HepG2 (cell line): Measurements from ENCODE around the gene SOCS1. TPM values are rescaled to one million over a fixed set of nuclear protein-coding genes. Genes with fewer than 3 reads are reported as not detected.

Source experiments
- ARID2 ChIP-seq: sonication (generic); formaldehyde crosslinking; IDR thresholded peaks from 2 replicates; pipeline ENCODE4 v1.8.1; 2022; ENCODE audit warnings: mild to moderate bottlenecking, missing genetic modification reagents, borderline replicate concordance
- BCL6 ChIP-seq: IDR thresholded peaks from 2 replicates; pipeline ENCODE4 v1.6.1; 2016; ENCODE audit warnings: missing genetic modification reagents, missing compliant biosample characterization
- CERS6 ChIP-seq: sonication (generic); formaldehyde crosslinking; IDR thresholded peaks from 2 replicates; pipeline ENCODE4 v1.5.0; 2020; ENCODE audit warnings: missing genetic modification reagents
- E2F5 ChIP-seq: sonication (generic); formaldehyde crosslinking; conservative IDR thresholded peaks from 2 replicates; pipeline ENCODE4 v1.4.0; 2020; ENCODE audit warnings: missing genetic modification reagents
- ELF3 ChIP-seq: IDR thresholded peaks from 2 replicates; pipeline ENCODE4 v1.6.1; 2016; ENCODE audit warnings: missing genetic modification reagents, missing compliant biosample characterization
- FOXJ3 ChIP-seq: sonication (generic); formaldehyde crosslinking; IDR thresholded peaks from 2 replicates; pipeline ENCODE4 v1.4.0; 2020; ENCODE audit warnings: missing genetic modification reagents, mild to moderate bottlenecking, borderline replicate concordance
- KAT8 ChIP-seq: IDR thresholded peaks from 2 replicates; pipeline ENCODE4 v1.6.1; 2016; ENCODE audit warnings: missing genetic modification reagents, missing compliant biosample characterization
- KMT2A ChIP-seq: sonication (generic); formaldehyde crosslinking; IDR thresholded peaks from 2 replicates; pipeline ENCODE4 v1.4.0; 2020; ENCODE audit warnings: missing genetic modification reagents
- MED1 ChIP-seq: sonication (generic); formaldehyde crosslinking; IDR thresholded peaks from 2 replicates; pipeline ENCODE4 v1.4.0; 2020; ENCODE audit warnings: missing genetic modification reagents
- MXI1 ChIP-seq: IDR thresholded peaks from 3 replicates; pipeline ENCODE4 v1.6.1; 2012; ENCODE audit warnings: low read depth, low read length, inconsistent platforms, borderline replicate concordance
- NFE2 ChIP-seq: sonication (generic); formaldehyde crosslinking; IDR thresholded peaks from 2 replicates; pipeline ENCODE4 v1.4.0; 2020; ENCODE audit warnings: missing genetic modification reagents
- POGZ ChIP-seq: sonication (generic); formaldehyde crosslinking; IDR thresholded peaks from 2 replicates; pipeline ENCODE4 v1.4.0; 2020; ENCODE audit warnings: mild to moderate bottlenecking, missing genetic modification reagents
- PRPF4 ChIP-seq: fragments of 200-400 bp; formaldehyde crosslinking; IDR thresholded peaks from 2 replicates; pipeline ENCODE4 v1.6.1; 2016; ENCODE audit warnings: low read length, low read depth; ENCODE audit not compliant: poor library complexity, severe bottlenecking
- SRF ChIP-seq: IDR thresholded peaks from 2 replicates; pipeline ENCODE4 v1.6.1; 2011; ENCODE audit warnings: mild to moderate bottlenecking, low read depth, low read length, moderate library complexity
- YEATS2 ChIP-seq: sonication (generic); formaldehyde crosslinking; IDR thresholded peaks from 2 replicates; pipeline ENCODE4 v1.4.0; 2020; ENCODE audit warnings: missing genetic modification reagents, borderline replicate concordance
- ZFP36 ChIP-seq: fragments of 150-350 bp; IDR thresholded peaks from 2 replicates; pipeline ENCODE4 v1.6.1; 2018; ENCODE audit warnings: borderline replicate concordance, low read length, low read depth; ENCODE audit not compliant: partially characterized antibody
- ZFYVE20 ChIP-seq: sonication (generic); formaldehyde crosslinking; IDR thresholded peaks from 2 replicates; pipeline ENCODE4 v1.8.0; 2023; ENCODE audit warnings: low read depth, mild to moderate bottlenecking, moderate library complexity, missing genetic modification reagents, borderline replicate concordance
- ZMYM4 ChIP-seq: sonication (generic); formaldehyde crosslinking; IDR thresholded peaks from 2 replicates; pipeline ENCODE4 v1.8.1; 2023; ENCODE audit warnings: mild to moderate bottlenecking, missing genetic modification reagents
- ZNF337 ChIP-seq: sonication (generic); formaldehyde crosslinking; IDR thresholded peaks from 2 replicates; pipeline ENCODE4 v1.5.1; 2020; ENCODE audit warnings: missing genetic modification reagents, low read depth, mild to moderate bottlenecking, borderline replicate concordance
- ZNF547 ChIP-seq: sonication (generic); formaldehyde crosslinking; IDR thresholded peaks from 2 replicates; pipeline ENCODE4 v1.5.1; 2020; ENCODE audit warnings: mild to moderate bottlenecking, missing genetic modification reagents
- ZNF570 ChIP-seq: sonication (generic); formaldehyde crosslinking; IDR thresholded peaks from 2 replicates; pipeline ENCODE4 v1.4.0; 2020; ENCODE audit warnings: mild to moderate bottlenecking, missing genetic modification reagents, borderline replicate concordance
- ZNF574 ChIP-seq: sonication (generic); formaldehyde crosslinking; IDR thresholded peaks from 2 replicates; pipeline ENCODE4 v1.4.0; 2020; ENCODE audit warnings: missing genetic modification reagents
- ZNF577 ChIP-seq: sonication (generic); formaldehyde crosslinking; IDR thresholded peaks from 2 replicates; pipeline ENCODE4 v1.4.0; 2020; ENCODE audit warnings: mild to moderate bottlenecking, low read depth, missing genetic modification reagents, borderline replicate concordance
- ZNF709 ChIP-seq: sonication (generic); formaldehyde crosslinking; IDR thresholded peaks from 2 replicates; pipeline ENCODE4 v1.5.0; 2020; ENCODE audit warnings: mild to moderate bottlenecking, missing genetic modification reagents
- ZNF749 ChIP-seq: sonication (generic); formaldehyde crosslinking; IDR thresholded peaks from 2 replicates; pipeline ENCODE4 v1.8.0; 2022; ENCODE audit warnings: mild to moderate bottlenecking, missing genetic modification reagents, moderate library complexity, borderline replicate concordance
- ZNF782 ChIP-seq: sonication (generic); formaldehyde crosslinking; IDR thresholded peaks from 2 replicates; pipeline ENCODE4 v1.4.0; 2020; ENCODE audit warnings: missing genetic modification reagents, mild to moderate bottlenecking, borderline replicate concordance
- ZNF792 ChIP-seq: IDR thresholded peaks from 2 replicates; pipeline ENCODE4 v1.6.1; 2016
- polyA plus RNA-seq, 8 experiments: library from polyadenylated mRNA; depleted of rRNA in 3 of 8; stranded (reverse) in 7 of 8; unstranded in 1 of 8; fragments of >200 nt; fragmentation: Illumina TruSeq in 4 of 8; extraction: Trizol in 4 of 8; gene quantifications; 2 replicates each; pipeline versions ENCODE4 v1.2.1 to v1.2.3, GENCODE V29; 2011 to 2016; ENCODE audit warnings: low read depth in 4 of 8, missing spikeins in 1 of 8, mixed read lengths in 1 of 8; ENCODE audit not compliant: insufficient read depth in 1 of 8
- total RNA-seq, 5 experiments: library from RNA; depleted of rRNA; stranded (reverse); fragments of >200 nt; fragmentation: Illumina TruSeq; extraction: Trizol; gene quantifications; 2 replicates each; pipeline ENCODE4 v1.2.3, GENCODE V29; 2016; ENCODE audit warnings: low read depth in 1 of 5

SOCS1 gene
- total and polyA plus RNA-seq, 2 of the 13 experiments (the other 11 are each of a cell fraction or from before 2014, with no cell fraction given), result 5.3 to 6.3 TPM

GRCh38 chr16:11251525-11252481 is 4.2 kb downstream of the SOCS1 start (continued):
- TF ChIP-seq YEATS2 (CRISPR knock-in tag), result no peak
- peak; percentile 24; the same call in 1 of the 2 replicates for TF ChIP-seq KMT2A
- no peak for TF ChIP-seq BCL6 (CRISPR knock-in tag)
- TF ChIP-seq PRPF4, result no peak
- no peak for TF ChIP-seq SRF
- no peak for TF ChIP-seq ZNF749
- TF ChIP-seq ZNF577 (CRISPR knock-in tag), result no peak
- no peak for TF ChIP-seq CERS6 (CRISPR knock-in tag)
- no peak for TF ChIP-seq ELF3 (CRISPR knock-in tag)
- TF ChIP-seq ARID2 (CRISPR knock-in tag), result no peak
- TF ChIP-seq NFE2, result no peak
- no peak for TF ChIP-seq ZNF709 (CRISPR knock-in tag)
- TF ChIP-seq ZNF574 (CRISPR knock-in tag), result no peak
- TF ChIP-seq ZNF782 (CRISPR knock-in tag), result no peak
- TF ChIP-seq E2F5 (CRISPR knock-in tag), result no peak
- no peak for TF ChIP-seq ZMYM4 (CRISPR knock-in tag)
- TF ChIP-seq ZNF337, result no peak
- no peak for TF ChIP-seq FOXJ3 (CRISPR knock-in tag)
- 0 out of 2 replicates have a peak, but pooled peaks have one; percentile 14 for TF ChIP-seq MED1 (CRISPR knock-in tag)
- TF ChIP-seq ZNF792 (CRISPR knock-in tag), result no peak
- TF ChIP-seq KAT8 (CRISPR knock-in tag), result no peak
- TF ChIP-seq ZFP36, result no peak
- TF ChIP-seq ZFYVE20 (CRISPR knock-in tag), result no peak
- TF ChIP-seq POGZ (CRISPR knock-in tag), result no peak
- TF ChIP-seq ZNF547 (CRISPR knock-in tag), result no peak
- TF ChIP-seq MXI1, result 0 out of 3 replicates have a peak, but pooled peaks have one; percentile 31
- no peak for TF ChIP-seq ZNF570 (CRISPR knock-in tag)
